Occipital lobe (tissue), 2 donors: ENCODE measurements around the gene KRT76. TPM values are rescaled to one million over a fixed set of nuclear protein-coding genes. Genes with fewer than 3 reads are reported as not detected.

Experiments used
- DNase-seq: peaks from one replicate; lab custom pipeline; 2025; lab: John Stamatoyannopoulos, UW
- total RNA-seq: library from RNA; depleted of rRNA; stranded (reverse); fragments of >200 nt; gene quantifications from one replicate; pipeline ENCODE4 v1.2.3, GENCODE V29; 2014

Gene KRT76
- not detected for total RNA-seq

GRCh38 chr12:52776913-52777395, at the start of gene KRT76:
Gene KRT76 (minus strand): TSS chr12:52777345. CDS start chr12:52777291, 54 bp downstream.
- DNase-seq, result no peak

- DNase-seq, result no peak
These were observed 48.8 kb upstream of the KRT76 start for GRCh38 chr12:52825961-52826360.

- no peak for DNase-seq
These were observed 47.7 kb upstream of the KRT76 start for GRCh38 chr12:52824741-52825410.

- DNase-seq, result no peak
These were observed 46.8 kb upstream of the KRT76 start for GRCh38 chr12:52823761-52824450.

GRCh38 chr12:52822771-52823510, 45.8 kb upstream of the KRT76 start:
- DNase-seq, result no peak

- no peak for DNase-seq
These were observed 44.9 kb upstream of the KRT76 start for GRCh38 chr12:52821826-52822660.

GRCh38 chr12:52821071-52821730, 44.1 kb upstream of the KRT76 start:
- DNase-seq, result no peak

- no peak for DNase-seq
These were observed 43.4 kb upstream of the KRT76 start for GRCh38 chr12:52820521-52820920.

GRCh38 chr12:52819731-52820510, 42.8 kb upstream of the KRT76 start:
- DNase-seq, result no peak

GRCh38 chr12:52818887-52819420, 41.8 kb upstream of the KRT76 start:
- no peak for DNase-seq

- DNase-seq, result no peak
These were observed 41.2 kb upstream of the KRT76 start for GRCh38 chr12:52818388-52818787.

- DNase-seq, result no peak
These were observed 40.6 kb upstream of the KRT76 start for GRCh38 chr12:52817699-52818238.

GRCh38 chr12:52817003-52817698, 40.0 kb upstream of the KRT76 start:
- no peak for DNase-seq

- DNase-seq, result no peak
These were observed 38.8 kb upstream of the KRT76 start for GRCh38 chr12:52815676-52816588.

- no peak for DNase-seq
These were observed 38.0 kb upstream of the KRT76 start for GRCh38 chr12:52815161-52815560.

GRCh38 chr12:52814710-52815155, 37.6 kb upstream of the KRT76 start:
- DNase-seq, result no peak

GRCh38 chr12:52813885-52814709, 37.0 kb upstream of the KRT76 start, which contains the start of gene KRT4:
Gene KRT4 (minus strand): TSS chr12:52814116. CDS start chr12:52814058, 58 bp downstream.
- no peak for DNase-seq
